ENCODE data around the gene GTF2H2. TPM values are rescaled to one million over a fixed set of nuclear protein-coding genes. Genes with fewer than 3 reads are reported as not detected.
"Not testable (repeated sequence)": the region's sequence is repeated elsewhere in the genome, so short reads cannot be mapped to it uniquely, and the experiment has no call there.

GTF2H2 gene
- 12.4 TPM for total RNA-seq
- long read RNA-seq, full-length matches to known transcripts: 1 of 7 reads
- long read RNA-seq, partial matches to known transcripts: 2 of 7 reads
- long read RNA-seq, other reads (novel, unspliced or antisense): 4 of 7 reads

- DNase-seq (ENCODE audit: missing footprints); intact Hi-C loops (cut with DNase I): not testable (repeated sequence)
- peak; percentile 99 for ATAC-seq
These were observed at the start of gene GTF2H2 for GRCh38 chr5:71067262-71067928. Gene GTF2H2, minus strand, starts transcription at chr5:71067676. Its CDS starts 4,913 bp downstream, at chr5:71062763.

DNA sequence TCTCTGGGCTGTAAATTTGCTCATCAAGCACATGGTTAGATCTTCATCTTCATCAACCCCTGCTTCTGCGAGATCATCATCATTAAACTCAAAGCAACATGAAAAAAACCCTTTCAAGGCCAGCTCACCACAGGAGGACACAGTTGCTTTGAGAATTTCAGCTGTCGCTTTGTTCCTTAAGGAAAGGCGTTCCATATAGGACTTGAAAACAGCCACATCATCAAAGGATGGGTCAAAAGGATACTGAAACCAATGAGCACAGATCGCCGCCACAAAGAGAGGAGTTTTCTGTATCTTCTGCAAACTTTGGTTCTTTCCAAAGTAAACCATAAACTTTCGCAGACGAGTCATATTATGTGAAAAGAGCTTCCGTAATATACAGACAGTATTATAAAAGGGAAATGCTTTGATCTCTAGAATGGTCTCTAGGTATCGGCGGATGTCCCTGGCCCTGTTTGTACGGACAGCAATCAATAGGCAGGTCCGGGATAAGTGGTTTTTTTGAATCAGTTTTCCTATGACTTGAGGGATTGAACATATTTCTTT is 42.3 kb upstream of the GTF2H2 start:
- intact Hi-C loops (cut with DNase I); DNase-seq (ENCODE audit: missing footprints); ATAC-seq: not testable (repeated sequence)

GRCh38 chr5:71099996-71100395 is 32.5 kb upstream of the GTF2H2 start:
- ATAC-seq: not testable (repeated sequence)

GRCh38 chr5:71097930-71098203 is 30.4 kb upstream of the GTF2H2 start:
- intact Hi-C loops (cut with DNase I); DNase-seq (ENCODE audit: missing footprints); ATAC-seq: not testable (repeated sequence)

More at GRCh38 chr5:71099996-71100395, 32.5 kb upstream of the GTF2H2 start:
- DNase-seq (ENCODE audit: missing footprints); intact Hi-C loops (cut with DNase I): not testable (repeated sequence)

- intact Hi-C loops (cut with DNase I); DNase-seq (ENCODE audit: missing footprints): not testable (repeated sequence)
- ATAC-seq: peak; percentile 42
These were observed 29.9 kb upstream of the GTF2H2 start for GRCh38 chr5:71097173-71097929.

DNA sequence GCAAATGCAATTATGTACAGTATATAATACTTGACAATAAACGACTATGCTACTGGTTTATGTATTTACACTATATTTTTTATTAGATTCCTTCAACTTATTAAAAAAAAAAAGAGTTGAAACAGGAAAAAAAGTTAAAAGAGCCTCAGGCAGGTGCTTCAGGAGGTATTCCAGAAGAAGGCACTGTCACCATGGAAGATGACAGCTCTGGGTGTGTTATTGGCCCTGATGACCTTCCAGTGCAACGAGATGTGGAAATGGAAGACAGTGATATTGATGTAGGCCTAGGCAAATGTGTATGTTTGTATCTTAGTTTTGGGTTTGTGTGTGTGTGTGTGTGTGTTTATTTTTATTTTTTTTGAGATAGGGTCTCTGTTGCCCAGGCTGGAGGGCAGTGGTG is 22.3 kb upstream of the GTF2H2 start:
- ATAC-seq; DNase-seq (ENCODE audit: missing footprints); intact Hi-C loops (cut with DNase I): not testable (repeated sequence)

- ATAC-seq; DNase-seq (ENCODE audit: missing footprints); intact Hi-C loops (cut with DNase I): not testable (repeated sequence)
These were observed 21.3 kb upstream of the GTF2H2 start for GRCh38 chr5:71088754-71089153.

- intact Hi-C loops (cut with DNase I); ATAC-seq; DNase-seq (ENCODE audit: missing footprints): not testable (repeated sequence)
These were observed 18.7 kb upstream of the GTF2H2 start for GRCh38 chr5:71086145-71086544.

- intact Hi-C loops (cut with DNase I); ATAC-seq; DNase-seq (ENCODE audit: missing footprints): not testable (repeated sequence)
These were observed 17.0 kb upstream of the GTF2H2 start for GRCh38 chr5:71084280-71085063.

DNA sequence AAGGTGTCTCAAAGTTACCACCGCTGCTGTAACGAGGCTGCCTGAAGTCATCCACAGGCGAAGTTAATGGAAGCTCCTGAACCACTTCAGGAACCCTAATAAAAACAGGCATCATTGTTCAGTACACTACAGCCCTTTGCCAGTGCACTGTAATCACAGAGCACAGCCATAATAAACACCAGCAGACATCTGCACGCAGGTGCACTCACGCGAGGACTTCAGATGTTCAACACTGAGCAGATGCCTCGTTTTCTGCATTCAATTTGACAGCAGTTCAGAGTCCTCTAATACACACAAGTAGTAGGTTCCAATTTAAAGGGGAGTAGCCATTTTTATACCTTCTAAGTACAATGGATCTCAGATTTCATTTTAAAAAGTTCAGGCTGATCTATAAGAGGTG is 15.4 kb upstream of the GTF2H2 start:
- DNase-seq (ENCODE audit: missing footprints); ATAC-seq; intact Hi-C loops (cut with DNase I): not testable (repeated sequence)

- DNase-seq (ENCODE audit: missing footprints); intact Hi-C loops (cut with DNase I); ATAC-seq: not testable (repeated sequence)
These were observed 14.9 kb upstream of the GTF2H2 start for GRCh38 chr5:71082340-71082739.

DNA sequence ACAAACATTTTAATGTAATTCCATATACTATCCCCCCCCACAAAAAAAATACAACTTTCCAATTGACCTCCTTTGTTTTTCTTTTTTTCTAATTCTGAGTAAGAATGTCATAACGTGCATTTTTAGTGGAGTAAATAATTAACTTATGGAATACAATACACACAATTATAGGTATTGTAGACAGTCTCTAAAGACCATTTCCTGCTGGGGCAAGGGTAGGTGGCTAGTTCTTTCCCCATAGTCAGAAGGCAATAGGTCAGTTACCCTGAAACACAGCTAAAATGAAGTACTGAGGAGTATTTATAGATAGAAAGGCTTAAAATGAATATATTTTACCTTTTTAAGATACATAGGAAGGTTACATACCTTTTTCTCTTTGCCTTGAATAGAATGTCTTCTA is 6.2 kb downstream of the GTF2H2 start:
- DNase-seq (ENCODE audit: missing footprints); ATAC-seq; intact Hi-C loops (cut with DNase I): not testable (repeated sequence)

- ATAC-seq; intact Hi-C loops (cut with DNase I): not testable (repeated sequence)
These were observed 8.1 kb downstream of the GTF2H2 start for GRCh38 chr5:71059426-71059825.

DNA sequence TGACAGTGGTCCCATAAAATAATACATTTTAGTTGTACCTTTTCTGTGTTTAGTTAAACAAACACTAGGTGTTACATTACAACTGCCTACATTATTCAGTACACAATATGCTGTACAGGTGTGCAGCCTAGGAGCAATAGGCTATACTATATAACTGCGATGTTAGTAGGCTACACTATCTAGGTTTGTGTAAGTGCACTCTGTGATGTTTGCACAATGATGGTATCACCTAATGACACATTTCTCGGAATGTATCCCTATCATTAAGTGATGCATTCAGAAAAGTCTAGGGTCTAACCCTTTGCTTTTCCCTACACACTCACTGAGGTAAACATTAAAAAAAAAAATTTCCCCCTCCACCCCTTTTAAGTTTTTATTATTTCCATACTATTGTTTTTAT is 22.7 kb downstream of the GTF2H2 start:
- ATAC-seq; intact Hi-C loops (cut with DNase I); DNase-seq (ENCODE audit: missing footprints): not testable (repeated sequence)

More at GRCh38 chr5:71059426-71059825, 8.1 kb downstream of the GTF2H2 start:
- not testable (repeated sequence) for DNase-seq (ENCODE audit: missing footprints)

GRCh38 chr5:71044128-71044527 is 23.3 kb downstream of the GTF2H2 start:
- intact Hi-C loops (cut with DNase I); ATAC-seq: not testable (repeated sequence)

DNA sequence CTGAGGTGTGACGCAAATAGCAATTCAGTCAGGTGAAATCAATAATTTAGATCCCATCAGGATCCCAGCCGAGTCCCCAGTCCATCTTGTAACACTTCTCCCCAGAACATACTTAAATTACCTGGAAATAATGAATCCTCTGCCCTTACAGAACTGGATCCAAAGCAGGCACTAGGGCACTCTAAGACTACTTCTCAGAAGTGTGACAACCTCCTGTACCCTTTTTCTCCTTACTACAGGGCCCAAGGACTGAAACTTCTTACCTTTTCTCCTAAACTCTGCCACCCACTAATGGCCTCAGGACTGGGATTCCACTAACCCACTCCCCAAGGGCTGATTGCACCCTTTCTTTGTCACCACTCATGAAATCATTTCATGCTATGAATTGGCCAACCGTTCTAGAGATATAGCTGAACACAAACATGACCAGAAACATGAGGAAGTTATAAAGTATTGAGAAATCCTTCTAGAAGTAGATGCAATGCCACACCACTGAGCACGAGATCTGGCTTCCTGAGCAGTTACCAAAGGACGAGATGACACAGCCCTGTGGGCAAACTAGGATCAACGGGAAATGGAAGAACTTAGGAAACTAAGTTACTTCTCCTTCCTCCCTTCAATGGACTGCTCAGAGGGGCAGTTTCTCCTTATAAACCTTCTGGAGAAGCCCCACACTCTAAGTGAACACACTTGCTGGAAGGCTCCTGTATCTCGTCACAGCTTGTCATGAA is 36.3 kb downstream of the GTF2H2 start:
- DNase-seq (ENCODE audit: missing footprints); intact Hi-C loops (cut with DNase I): not testable (repeated sequence)
- ATAC-seq: peak; percentile 86

More at GRCh38 chr5:71044128-71044527, 23.3 kb downstream of the GTF2H2 start:
- not testable (repeated sequence) for DNase-seq (ENCODE audit: missing footprints)

GRCh38 chr5:71025289-71025953 is 42.1 kb downstream of the GTF2H2 start, which contains the start of gene NAIP:
Gene NAIP, minus strand, starts transcription at chr5:71025339. Its CDS starts 12,424 bp downstream, at chr5:71012915.
- DNase-seq (ENCODE audit: missing footprints); ATAC-seq; intact Hi-C loops (cut with DNase I): not testable (repeated sequence)

All from Right ventricle myocardium inferior (tissue), 1 donor.